Measurements from ENCODE around the gene ZC3H12D. TPM values are rescaled to one million over a fixed set of nuclear protein-coding genes. Genes with fewer than 3 reads are reported as not detected.

Gene ZC3H12D
- total RNA-seq, 1 donor = under 0.01 TPM

DNA sequence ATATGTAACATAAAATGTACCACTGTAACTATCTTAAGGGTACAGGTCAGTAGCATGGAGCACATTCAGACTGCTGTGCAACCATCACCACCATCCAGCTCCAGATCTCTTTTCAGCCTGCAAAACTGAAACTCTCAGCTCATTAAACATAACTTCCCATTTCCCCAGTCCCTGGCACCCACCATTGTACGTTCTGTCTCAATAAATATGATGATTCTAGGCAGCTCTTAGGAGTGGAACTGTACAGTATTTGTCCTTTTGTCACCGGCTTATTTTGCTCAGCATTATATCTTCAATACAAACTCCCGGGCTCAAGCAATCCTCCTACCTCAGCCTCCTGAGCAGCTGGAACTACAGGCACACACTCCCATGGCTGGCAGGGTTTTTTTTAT lies 1.5 kb downstream of the ZC3H12D start:
- no peak for DNase-seq (ENCODE audit: low read depth)
- no peak overlapping the region for H3K4me3 ChIP-seq (ENCODE audit: low read depth, low read length)
- TF ChIP-seq, protein P1, sequence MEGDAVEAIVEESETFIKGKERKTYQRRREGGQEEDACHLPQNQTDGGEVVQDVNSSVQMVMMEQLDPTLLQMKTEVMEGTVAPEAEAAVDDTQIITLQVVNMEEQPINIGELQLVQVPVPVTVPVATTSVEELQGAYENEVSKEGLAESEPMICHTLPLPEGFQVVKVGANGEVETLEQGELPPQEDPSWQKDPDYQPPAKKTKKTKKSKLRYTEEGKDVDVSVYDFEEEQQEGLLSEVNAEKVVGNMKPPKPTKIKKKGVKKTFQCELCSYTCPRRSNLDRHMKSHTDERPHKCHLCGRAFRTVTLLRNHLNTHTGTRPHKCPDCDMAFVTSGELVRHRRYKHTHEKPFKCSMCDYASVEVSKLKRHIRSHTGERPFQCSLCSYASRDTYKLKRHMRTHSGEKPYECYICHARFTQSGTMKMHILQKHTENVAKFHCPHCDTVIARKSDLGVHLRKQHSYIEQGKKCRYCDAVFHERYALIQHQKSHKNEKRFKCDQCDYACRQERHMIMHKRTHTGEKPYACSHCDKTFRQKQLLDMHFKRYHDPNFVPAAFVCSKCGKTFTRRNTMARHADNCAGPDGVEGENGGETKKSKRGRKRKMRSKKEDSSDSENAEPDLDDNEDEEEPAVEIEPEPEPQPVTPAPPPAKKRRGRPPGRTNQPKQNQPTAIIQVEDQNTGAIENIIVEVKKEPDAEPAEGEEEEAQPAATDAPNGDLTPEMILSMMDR (IDR thresholded peaks at IDR 0.05; ENCODE audit: insufficient read depth, low read depth, low read length) = no peak

DNA sequence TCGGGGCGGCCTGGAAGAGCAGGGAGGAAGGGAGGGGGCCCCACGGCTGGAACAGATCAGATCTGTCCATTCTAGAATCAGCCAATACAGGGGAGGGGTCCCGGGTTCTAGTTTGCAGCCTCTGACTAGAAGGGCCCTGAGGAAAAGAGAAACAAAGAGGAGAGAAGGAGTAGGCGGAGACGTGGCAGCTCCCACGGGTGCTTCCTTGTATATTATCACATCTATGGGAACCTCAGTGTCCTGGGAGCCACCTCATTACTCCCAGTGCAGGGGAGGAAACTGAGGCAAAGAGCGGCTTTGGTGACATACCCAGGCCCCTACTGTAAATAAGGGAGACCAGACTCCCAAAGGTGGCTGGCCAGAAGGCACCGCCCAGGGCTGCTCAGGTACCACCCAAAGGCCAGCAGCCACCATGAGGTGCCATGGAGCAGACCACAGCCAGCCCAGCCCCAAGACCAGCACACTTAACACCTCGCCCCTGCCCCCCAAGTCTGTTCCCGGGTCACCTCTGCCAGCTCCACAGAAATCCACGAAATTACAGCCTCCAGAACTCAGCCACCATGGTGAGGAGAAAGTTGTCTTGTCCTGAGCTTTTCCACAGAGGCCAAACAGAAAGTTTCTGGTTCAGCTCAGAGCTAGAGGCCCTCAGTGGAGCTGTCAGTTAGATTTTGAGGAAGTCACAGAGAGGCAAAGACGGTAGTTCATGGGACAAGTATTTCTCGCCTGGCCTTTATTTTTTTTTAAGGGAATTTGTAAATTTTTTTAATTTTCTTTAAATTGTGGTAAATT lies 2.1 kb downstream of the ZC3H12D start:
- no peak for DNase-seq (ENCODE audit: low read depth)
- TF ChIP-seq, protein P1 (IDR thresholded peaks at IDR 0.05; ENCODE audit: insufficient read depth, low read depth, low read length) = no peak
- no peak overlapping the region for H3K4me3 ChIP-seq (ENCODE audit: low read depth, low read length)

DNA sequence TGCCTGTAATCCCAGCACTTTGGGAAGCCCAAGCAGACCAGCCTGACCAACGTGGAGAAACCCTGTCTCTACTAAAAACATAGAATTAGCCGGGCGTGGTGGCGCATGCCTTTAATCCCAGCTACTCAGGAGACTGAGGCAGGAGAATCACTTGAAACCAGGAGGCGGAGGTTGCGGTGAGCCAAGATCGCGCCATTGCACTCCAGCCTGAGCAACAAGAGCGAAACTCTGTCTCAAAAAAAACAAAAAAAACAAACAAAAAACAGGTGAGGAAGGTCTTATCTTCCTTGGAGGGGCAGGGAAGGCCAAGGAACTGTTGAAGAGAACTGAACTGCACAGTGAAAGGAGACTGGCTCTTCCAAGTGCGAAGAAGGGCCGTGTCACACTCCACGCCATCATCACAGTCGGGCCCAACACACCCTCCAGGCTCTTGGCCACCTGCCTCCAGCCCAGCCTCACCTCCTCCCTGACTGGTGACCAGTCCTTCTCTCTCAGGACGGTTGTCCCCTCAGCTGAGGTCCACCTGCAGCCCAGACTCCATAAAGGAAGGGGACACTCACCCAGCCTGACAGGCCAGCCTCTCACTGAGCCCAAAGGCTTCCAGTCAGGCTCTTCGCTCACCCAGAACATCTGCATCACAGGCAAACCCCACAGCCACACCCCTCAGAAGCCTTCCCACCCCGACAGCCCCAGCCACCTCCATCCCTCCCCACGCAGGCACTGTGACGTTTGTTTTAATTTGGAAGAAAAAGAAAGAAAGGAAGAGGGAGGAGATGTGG lies 4.1 kb downstream of the ZC3H12D start:
- no peak for DNase-seq (ENCODE audit: low read depth)

DNA sequence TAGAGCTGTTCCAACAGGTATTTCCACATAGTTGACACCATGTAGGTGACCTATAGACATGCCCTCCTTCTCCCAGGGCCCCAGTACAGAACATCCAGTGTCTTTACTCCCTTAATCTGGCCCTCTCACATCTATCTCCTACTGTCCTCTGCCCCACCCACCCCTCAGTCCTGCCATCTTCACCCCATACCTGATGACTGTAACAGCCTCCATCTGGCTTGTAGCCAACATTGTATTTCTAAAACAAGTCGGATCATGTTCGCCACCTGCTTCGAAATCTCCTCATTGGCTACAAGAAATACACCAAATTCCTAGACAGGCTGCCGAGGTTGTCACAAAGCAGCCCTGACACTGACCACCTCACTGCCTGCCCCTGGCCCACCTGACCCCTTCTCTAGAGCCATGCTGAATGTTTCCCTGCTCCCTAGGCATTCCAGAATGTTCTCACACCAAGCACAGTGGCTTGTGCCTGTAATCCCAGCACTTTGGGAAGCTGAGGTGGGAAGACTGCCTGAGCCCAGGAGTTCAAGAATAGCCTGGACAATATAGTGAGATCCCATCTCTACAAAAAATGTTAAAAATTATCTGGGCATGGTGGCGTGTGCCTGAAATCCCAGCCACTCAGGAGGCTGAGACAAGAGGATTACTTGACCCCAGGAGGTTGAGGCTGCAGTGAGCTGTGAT lies 6.0 kb downstream of the ZC3H12D start:
- DNase-seq (ENCODE audit: low read depth) = no peak
- no peak overlapping the region for H3K4me3 ChIP-seq (ENCODE audit: low read depth, low read length)
- TF ChIP-seq, protein P1 (IDR thresholded peaks at IDR 0.05; ENCODE audit: insufficient read depth, low read depth, low read length) = no peak

More for the DNA sequence above, 4.1 kb downstream of the ZC3H12D start:
- TF ChIP-seq, protein P1 (IDR thresholded peaks at IDR 0.05; ENCODE audit: insufficient read depth, low read depth, low read length) = no peak
- H3K4me3 ChIP-seq (ENCODE audit: low read depth, low read length) = no peak overlapping the region

DNA sequence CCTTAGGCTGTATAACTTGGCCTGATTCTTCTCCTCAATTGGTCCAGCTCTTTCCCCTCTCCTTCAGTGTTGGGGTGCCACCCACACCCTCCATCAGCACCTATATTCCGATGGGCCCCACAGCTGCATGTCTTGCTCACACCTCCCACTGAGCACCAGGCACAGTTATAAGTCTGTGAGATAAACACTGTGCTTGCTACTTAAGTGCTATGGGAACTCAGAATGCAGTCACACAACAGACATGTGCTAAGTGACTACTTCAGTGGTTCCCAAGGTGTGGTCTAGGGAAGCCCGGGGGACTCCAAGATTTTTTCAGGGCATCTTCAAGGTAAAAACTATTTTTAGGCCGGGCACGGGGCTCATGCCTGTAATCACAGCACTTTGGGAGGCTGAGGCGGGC lies 7.3 kb downstream of the ZC3H12D start:
- no peak overlapping the region for H3K4me3 ChIP-seq (ENCODE audit: low read depth, low read length)
- TF ChIP-seq, protein P1 (IDR thresholded peaks at IDR 0.05; ENCODE audit: insufficient read depth, low read depth, low read length) = no peak
- no peak for DNase-seq (ENCODE audit: low read depth)

DNA sequence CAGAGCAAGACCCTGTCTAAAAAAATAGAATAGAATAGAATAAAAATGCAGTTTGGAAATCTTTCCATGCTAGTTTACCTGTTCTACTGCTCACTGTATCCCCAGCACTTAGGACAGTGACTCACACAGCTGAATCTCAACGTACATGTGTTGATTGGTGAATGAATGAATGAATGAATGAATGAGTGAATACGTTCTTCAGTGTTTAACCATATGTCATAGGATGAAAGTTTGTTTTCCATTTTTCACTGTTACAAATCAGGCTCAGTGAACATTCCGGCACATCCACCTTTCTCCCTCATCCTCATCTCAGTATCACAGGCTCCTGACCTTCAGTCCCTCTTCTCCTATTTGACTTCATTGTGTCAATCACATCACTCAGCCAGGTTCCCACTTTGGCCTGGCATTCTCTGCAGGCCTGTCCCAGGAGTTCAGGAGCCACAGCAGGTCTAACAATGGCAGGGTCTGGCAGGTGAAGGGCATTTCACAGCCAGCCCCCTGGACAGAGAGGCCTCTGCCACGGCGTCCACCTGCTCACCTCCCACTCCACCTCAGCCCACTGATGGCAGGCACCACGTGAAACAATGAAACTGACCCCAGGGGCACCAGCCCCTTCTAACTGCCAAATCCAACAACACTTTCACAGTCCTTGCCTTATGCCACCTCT lies 7.9 kb downstream of the ZC3H12D start:
- DNase-seq (ENCODE audit: low read depth) = no peak
- H3K4me3 ChIP-seq (ENCODE audit: low read depth, low read length) = no peak overlapping the region
- TF ChIP-seq, protein P1 (IDR thresholded peaks at IDR 0.05; ENCODE audit: insufficient read depth, low read depth, low read length) = no peak
